IgD-negative memory B cell (primary cell): ENCODE results near the gene PDS5A. TPM values are rescaled to one million over a fixed set of nuclear protein-coding genes. Genes with fewer than 3 reads are reported as not detected.
"Not testable (repeated sequence)": the region's sequence is repeated elsewhere in the genome, so short reads cannot be mapped to it uniquely, and the experiment has no call there.

Experiments
- H3K27ac Mint-ChIP-seq, 3 donors: one replicate each; pipeline ENCODE4 v1.8.0; 2020 to 2022; ENCODE audit warnings: mild to moderate bottlenecking in 3 of 3, mixed read lengths in 3 of 3, moderate library complexity in 1 of 3
- H3K27me3 Mint-ChIP-seq: one replicate; pipeline ENCODE4 v1.8.0; 2021; ENCODE audit warnings: mixed read lengths
- H3K36me3 Mint-ChIP-seq: one replicate; pipeline ENCODE4 v1.8.0; 2020; ENCODE audit warnings: mild to moderate bottlenecking, mixed read lengths
- H3K4me1 Mint-ChIP-seq, 3 donors: one replicate each; pipeline ENCODE4 v1.8.0; 2020 to 2022; ENCODE audit warnings: mixed read lengths in 3 of 3, mild to moderate bottlenecking in 1 of 3
- H3K4me3 Mint-ChIP-seq, 4 donors: one replicate each; pipeline ENCODE4 v1.8.0; 2020 to 2022; ENCODE audit warnings: mild to moderate bottlenecking in 4 of 4, mixed read lengths in 4 of 4, moderate library complexity in 3 of 4
- H3K9me3 Mint-ChIP-seq, 3 donors: one replicate each; pipeline ENCODE4 v1.8.0; 2020 to 2021; ENCODE audit warnings: mixed read lengths in 3 of 3, mild to moderate bottlenecking in 1 of 3
- polyA plus RNA-seq: library from polyadenylated mRNA; unstranded; fragments of 300-500 nt; fragmentation: Illumina TruSeq; gene quantifications from one replicate; pipeline ENCODE4 v1.2.3, GENCODE V29; 2021

Gene PDS5A
- polyA plus RNA-seq, 1 donor from 2014 or later, result 35.3 TPM

DNA sequence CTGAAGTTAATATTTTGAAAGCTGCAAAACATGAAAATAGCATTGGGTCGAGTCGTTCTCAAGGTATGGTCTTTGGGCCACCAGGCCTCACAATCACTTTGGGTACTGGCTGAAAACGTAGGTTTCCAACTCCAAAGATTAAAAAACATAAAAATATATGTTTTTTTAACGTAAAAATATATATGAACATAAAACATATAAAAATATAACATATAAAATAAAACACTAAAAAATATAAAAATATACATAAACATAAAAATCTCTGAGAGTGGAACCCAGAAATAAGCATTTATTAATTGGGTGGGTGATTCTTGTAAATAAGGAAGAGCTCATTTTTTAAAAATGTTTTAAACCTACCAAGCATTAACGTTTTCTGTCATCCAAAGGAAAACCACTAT lies 666 bp upstream of the PDS5A start:
- peak overlapping the region; percentile 87 to 98 (median 94) for H3K4me3 Mint-ChIP-seq
- H3K9me3 Mint-ChIP-seq, result no peaks in the 10 kb centered on the region
- H3K36me3 Mint-ChIP-seq, result peaks cover 2% of the 10 kb centered on the region
- H3K27me3 Mint-ChIP-seq, result no peaks in the 10 kb centered on the region
- peak overlapping the region; percentile 95 to 98 (median 97) for H3K27ac Mint-ChIP-seq
- peaks cover 20 to 22% (median 22%) of the 10 kb centered on the region in 3 donors for H3K4me1 Mint-ChIP-seq

DNA sequence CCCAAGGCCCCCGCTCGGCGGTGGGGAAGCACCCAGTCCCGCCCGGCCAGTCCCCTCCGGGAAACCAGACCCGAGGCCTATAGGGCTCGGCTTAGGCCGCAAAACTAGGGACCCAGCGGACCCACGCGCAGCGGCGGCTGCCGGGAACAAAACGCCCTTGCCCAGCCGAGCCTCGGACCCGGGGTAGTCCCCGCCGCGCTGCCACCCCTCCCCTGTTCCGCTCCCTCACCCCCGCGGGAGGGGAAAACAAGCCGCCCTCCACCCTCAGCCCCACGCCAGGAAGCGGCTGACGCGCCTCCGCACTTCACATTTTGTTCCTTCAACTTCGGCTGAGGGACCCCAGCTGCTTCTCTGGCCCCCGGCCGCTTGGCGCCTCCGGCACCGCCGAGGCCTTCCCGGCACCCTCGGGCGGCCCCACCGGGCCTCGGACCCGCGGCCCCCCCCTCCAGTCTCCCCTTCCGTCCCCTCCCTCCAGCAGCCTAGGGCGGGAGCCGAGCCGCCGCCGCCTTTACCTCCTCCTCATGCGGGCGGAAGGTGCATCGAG lies 694 bp downstream of the PDS5A start:
- Mint-ChIP-seq H3K9me3 (no peaks in the 10 kb centered on the region), H3K4me1 (peaks cover 24 to 27% (median 26%) of the 10 kb centered on the region in 3 donors), H3K27me3 (no peaks in the 10 kb centered on the region), H3K36me3 (peaks cover 2% of the 10 kb centered on the region), H3K27ac (peak overlapping the region; percentile 49 to 95 (median 93)), H3K4me3 (peak overlapping the region; percentile 68 to 97 (median 89))

DNA sequence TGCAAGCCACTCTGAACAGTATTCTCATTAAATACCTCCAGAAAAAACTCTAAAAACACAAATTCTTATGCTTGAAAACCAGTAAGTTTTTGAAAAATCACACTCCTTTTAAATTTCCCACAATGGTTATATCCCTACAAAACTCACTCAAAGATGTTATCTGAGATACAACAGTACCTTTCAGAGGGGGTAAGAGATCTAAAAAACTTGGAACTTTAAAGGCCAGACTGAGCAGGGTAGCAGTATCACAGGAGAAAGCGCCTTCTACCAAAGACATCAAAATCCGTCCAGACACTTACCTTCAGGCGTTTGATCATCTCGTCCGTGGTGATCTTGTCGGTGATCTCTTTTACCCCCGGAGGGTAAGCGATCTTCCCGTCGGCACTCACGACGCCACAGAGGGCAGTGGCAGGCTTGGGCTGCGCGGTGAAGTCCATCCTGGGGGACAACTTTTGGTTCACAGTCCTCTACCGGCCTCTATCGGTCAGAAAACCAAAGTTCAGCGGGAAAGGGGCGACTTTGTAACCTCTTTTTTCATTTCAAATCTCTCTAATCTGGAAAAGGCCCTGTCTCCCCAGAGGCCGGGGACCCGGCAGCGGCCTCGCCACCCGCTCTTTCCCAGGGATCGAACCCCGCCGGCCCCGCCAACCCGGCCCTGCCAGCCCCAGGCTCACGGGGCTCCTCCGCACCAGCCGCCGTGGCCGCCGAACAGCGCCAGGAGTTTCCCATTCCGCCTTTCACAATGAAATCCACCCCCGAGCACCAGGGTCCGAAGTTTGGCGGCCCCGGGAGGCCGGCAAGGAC lies 1.4 kb downstream of the PDS5A start:
- peaks cover 2% of the 10 kb centered on the region for H3K36me3 Mint-ChIP-seq
- no peaks in the 10 kb centered on the region for H3K27me3 Mint-ChIP-seq
- H3K4me1 Mint-ChIP-seq, result peaks cover 24 to 28% (median 26%) of the 10 kb centered on the region in 3 donors
- H3K4me3 Mint-ChIP-seq, result peak overlapping the region; percentile 68 to 97 (median 89)
- H3K9me3 Mint-ChIP-seq, result no peaks in the 10 kb centered on the region
- peak overlapping the region; percentile 49 to 95 (median 93) for H3K27ac Mint-ChIP-seq

DNA sequence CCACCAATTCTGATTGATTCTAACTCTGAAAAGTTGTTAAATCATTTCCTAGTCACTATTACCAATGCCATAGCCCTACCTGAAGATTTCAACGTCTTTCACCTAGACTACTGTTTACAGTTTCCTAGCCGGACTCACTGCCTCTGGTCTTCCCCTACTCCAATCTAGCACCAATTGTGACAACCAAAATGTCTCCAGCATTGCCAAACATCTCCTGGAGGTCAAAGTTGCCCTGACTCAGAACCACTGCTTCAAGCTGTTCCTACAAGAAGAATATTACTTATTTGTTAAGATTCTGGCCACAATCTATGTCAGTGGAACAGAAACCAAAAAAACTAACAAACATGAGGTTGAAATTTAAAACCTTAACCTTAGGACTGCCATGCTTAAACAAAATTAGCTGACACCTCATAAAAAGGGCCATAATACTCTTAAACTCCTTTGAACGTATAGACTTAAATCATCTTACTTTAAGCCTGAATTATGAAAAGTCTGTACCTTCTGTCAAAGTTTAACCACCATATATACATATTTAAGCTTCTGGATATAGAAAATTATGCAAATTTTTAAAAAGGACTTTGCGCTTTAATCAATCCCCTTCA lies 2.1 kb downstream of the PDS5A start:
- H3K36me3 Mint-ChIP-seq, result peaks cover 2% of the 10 kb centered on the region
- peaks cover 31 to 35% (median 32%) of the 10 kb centered on the region in 3 donors for H3K4me1 Mint-ChIP-seq
- H3K9me3 Mint-ChIP-seq, result no peaks in the 10 kb centered on the region
- peak overlapping the region; percentile 68 to 97 (median 89) for H3K4me3 Mint-ChIP-seq
- H3K27ac Mint-ChIP-seq, result peak overlapping the region in 2 of 3 donors; percentile 49 to 54
- H3K27me3 Mint-ChIP-seq, result no peaks in the 10 kb centered on the region

DNA sequence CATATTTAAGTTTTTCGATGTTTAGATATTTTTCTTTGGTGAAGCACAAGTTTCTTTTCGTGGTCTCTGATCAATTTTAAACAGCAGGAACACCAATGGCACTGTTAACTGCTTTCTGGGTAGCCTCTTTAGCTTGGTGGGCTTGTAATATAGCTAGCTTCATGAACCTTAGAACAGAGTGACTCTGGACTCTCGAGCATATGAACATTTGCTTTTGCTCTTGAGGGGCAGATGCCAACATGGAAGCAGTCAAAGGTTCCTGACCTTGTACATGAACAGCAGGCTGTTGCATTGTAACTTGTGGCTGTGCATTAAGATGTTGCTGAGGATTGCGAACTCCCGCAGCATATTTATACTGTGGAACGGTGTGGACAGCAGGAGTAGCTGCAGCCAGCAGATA lies 4.7 kb downstream of the PDS5A start:
- peak overlapping the region in 3 of 4 donors; percentile 1 to 83 (median 57) for H3K4me3 Mint-ChIP-seq
- H3K27ac Mint-ChIP-seq, result peak overlapping the region in 2 of 3 donors; percentile 55 to 63
- H3K9me3 Mint-ChIP-seq, H3K27me3 Mint-ChIP-seq, H3K36me3 Mint-ChIP-seq: not testable (repeated sequence)
- peaks cover 40 to 45% (median 40%) of the 10 kb centered on the region in 3 donors for H3K4me1 Mint-ChIP-seq

DNA sequence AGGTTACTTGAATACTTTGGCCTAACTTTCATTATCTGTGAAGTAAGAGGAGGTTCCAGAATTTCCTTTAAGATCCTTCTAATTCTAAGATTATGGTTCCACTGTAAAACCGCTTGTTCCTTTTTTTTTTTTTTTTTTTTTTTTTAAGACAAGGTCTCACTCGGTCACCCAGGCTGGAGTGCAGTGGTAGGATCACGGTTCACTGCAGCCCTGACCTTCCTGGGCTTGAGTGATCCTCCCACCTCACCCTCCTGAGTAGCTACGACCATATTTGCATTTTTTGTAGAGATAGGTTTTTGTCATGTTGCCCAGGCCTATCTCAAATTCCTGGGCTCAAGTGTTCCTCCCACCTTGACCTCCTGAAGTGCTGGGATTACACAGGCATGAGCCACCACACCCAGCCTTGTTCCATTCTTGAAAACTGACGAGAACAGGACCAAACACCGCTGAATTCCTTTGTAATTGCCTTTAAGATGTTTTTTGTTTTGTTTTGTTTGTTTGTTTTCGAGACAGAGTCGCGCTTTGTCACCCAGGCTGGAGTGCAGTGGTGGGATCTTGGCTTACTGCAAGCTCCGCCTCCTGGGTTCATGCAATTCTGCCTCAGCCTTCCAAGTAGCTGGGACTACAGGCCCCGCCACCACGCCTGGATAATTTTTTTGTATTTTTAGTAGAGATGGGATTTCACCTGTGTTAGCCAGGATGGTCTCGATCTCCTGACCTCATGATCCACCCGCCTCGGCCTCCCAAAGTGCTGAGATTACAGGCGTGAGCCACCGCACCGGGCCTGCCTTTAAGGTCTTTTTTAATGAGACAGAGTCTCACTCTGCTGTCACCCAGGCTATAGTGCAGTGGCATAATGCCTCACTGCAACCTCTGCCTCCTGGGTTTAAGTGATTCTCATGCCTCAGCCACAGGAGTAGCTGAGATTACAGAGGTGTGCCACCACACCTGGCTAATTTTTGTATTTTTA lies 6.8 kb downstream of the PDS5A start:
- Mint-ChIP-seq H3K27me3 (no peaks in the 10 kb centered on the region), H3K4me1 (peaks cover 41 to 48% (median 42%) of the 10 kb centered on the region in 3 donors), H3K4me3 (peak overlapping the region; percentile 54 to 88 (median 75))

DNA sequence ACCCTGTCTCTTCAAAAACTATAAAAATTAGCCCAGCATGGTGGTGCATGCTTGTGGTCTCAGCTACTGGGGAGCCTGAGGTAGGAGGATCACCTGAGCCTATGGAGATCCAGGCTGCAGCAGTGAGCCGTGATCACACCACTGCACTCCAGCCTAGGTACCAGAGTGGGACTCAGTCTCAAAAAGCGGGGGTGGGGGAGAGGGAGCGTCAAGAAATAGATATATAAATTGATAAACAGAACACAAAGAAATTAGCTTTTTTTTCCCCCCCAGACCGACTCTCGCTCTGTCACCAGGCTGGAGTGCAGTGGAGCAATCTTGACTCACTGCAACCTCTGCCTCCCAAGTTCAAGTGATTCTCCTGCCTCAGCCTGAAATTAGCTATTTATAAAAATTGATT lies 14.1 kb downstream of the PDS5A start:
- H3K4me1 Mint-ChIP-seq, result peaks cover 27 to 39% (median 31%) of the 10 kb centered on the region in 3 donors
- H3K4me3 Mint-ChIP-seq, result peak overlapping the region in 1 of 4 donors; percentile 5
- no peaks in the 10 kb centered on the region for H3K9me3 Mint-ChIP-seq
- H3K36me3 Mint-ChIP-seq, result peaks cover 3% of the 10 kb centered on the region
- H3K27ac Mint-ChIP-seq, result no peak overlapping the region
- no peaks in the 10 kb centered on the region for H3K27me3 Mint-ChIP-seq

More for the DNA sequence above, 6.8 kb downstream of the PDS5A start:
- Mint-ChIP-seq H3K27ac (peak overlapping the region; percentile 71 to 94 (median 94)), H3K9me3 (no peaks in the 10 kb centered on the region), H3K36me3 (peaks cover 2% of the 10 kb centered on the region)

DNA sequence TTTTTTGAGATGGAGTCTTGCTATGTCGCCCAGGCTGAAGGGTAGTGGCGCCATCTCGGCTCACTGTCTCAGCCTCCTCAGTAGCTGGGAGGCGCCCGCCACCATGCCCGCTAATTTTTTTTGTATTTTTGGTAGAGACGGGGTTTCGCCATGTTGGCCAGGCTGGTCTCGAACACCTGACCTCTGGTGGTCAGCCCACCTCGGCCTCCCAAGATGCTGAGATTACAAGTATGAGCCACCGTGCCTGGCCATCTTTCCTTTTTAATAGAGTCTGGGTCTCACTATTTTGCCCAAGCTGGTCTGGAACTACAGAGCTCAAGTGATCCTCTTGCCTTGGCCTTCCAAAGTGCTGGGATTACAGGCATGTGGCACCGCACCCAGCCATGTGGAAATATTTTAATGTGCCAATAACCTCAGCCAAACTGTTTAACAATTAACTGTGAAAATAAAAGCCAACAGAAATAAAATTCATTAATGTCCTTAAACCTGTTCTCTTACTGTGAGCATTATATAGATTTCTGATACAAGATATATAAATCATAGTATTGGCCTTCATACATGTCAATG lies 16.3 kb downstream of the PDS5A start:
- peaks cover 29 to 46% (median 29%) of the 10 kb centered on the region in 3 donors for H3K4me1 Mint-ChIP-seq
- H3K9me3 Mint-ChIP-seq, result no peaks in the 10 kb centered on the region
- no peaks in the 10 kb centered on the region for H3K27me3 Mint-ChIP-seq
- H3K36me3 Mint-ChIP-seq, result peaks cover 5% of the 10 kb centered on the region
- H3K4me3 Mint-ChIP-seq, result peak overlapping the region in 1 of 4 donors; percentile 51
- peak overlapping the region in 2 of 3 donors; percentile 62 to 67 for H3K27ac Mint-ChIP-seq

DNA sequence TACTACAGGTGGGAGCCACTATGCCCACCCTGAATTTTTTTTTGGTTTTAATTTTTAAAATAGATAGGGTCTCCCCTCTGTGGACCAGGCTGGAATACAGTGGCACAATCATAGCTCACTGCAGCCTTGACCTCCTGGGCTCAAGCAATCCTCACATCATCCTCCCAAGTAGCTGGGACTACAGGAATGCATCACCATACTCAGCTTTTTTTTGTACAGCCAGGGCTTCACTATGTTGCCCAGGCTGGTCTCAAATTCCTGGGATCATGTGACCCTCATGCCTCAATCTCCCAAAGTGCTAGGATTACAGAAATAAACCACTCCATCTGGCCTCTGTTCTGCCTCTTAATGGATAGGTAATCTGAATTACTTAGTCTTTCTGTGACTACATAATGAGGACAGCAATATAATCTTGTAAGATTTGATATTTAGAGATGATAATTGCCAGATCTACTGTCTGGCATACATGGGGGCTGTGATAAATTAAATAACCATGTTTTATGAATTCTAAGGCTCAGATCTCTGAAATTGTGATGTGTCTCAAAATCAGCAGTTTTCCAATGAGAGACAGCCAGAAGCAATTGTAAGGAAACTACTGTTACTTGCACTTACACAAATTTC lies 26.7 kb downstream of the PDS5A start:
- peaks cover 29 to 39% (median 37%) of the 10 kb centered on the region in 3 donors for H3K4me1 Mint-ChIP-seq
- H3K4me3 Mint-ChIP-seq, result peak overlapping the region in 2 of 4 donors; percentile 48 to 63
- H3K27ac Mint-ChIP-seq, result peak overlapping the region in 2 of 3 donors; percentile 9 to 54
- H3K27me3 Mint-ChIP-seq, result no peaks in the 10 kb centered on the region
- H3K9me3 Mint-ChIP-seq, result no peaks in the 10 kb centered on the region
- H3K36me3 Mint-ChIP-seq, result peaks cover 2% of the 10 kb centered on the region

DNA sequence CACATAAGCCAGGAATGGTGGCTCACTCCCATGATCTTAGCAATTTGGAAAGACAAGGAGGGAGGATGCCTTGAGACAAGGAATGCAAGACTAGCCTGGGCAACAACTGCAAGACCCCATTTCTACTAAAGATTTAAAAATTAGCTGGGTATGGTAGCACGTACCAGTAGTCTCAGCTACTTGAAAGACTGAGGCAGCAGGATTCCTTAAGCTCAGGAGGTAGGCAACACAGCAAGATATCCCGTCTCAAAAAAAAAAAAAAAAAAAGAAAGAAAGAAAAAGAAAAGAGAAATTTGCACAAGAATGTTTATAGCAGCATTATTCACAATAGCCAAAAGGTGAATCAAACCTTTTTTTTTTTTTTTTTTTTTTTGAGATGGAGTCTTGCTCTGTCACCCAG lies 29.7 kb downstream of the PDS5A start:
- Mint-ChIP-seq H3K27me3 (no peaks in the 10 kb centered on the region), H3K4me3 (peak overlapping the region in 1 of 4 donors; percentile 17), H3K36me3 (peaks cover 2% of the 10 kb centered on the region), H3K27ac (peak overlapping the region in 2 of 3 donors; percentile 31 to 100), H3K4me1 (peaks cover 32 to 46% (median 40%) of the 10 kb centered on the region in 3 donors), H3K9me3 (no peaks in the 10 kb centered on the region)

DNA sequence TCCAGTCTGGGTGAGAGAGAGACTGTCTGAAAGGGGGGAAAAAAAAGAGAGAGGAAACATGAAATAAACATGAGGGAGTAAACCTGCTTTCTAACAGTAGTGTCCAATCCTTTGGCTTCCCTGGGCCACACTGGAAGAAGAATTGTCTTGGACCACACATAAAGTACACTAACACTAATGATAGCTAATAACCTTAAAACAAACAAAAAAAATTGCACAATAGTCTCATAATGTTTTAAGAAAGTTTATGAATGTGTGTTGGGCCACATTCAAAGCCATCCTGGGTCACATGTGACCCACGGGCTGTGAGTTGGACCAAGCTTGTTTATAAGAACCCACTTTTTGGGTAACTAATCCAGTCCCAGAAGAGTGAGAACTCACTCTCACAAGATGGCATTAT lies 30.3 kb downstream of the PDS5A start:
- Mint-ChIP-seq H3K4me3 (peak overlapping the region in 2 of 4 donors; percentile 50 to 91), H3K36me3 (peaks cover 3% of the 10 kb centered on the region), H3K9me3 (no peaks in the 10 kb centered on the region), H3K27ac (peak overlapping the region in 2 of 3 donors; percentile 99 to 100), H3K27me3 (no peaks in the 10 kb centered on the region), H3K4me1 (peaks cover 33 to 48% (median 42%) of the 10 kb centered on the region in 3 donors)

DNA sequence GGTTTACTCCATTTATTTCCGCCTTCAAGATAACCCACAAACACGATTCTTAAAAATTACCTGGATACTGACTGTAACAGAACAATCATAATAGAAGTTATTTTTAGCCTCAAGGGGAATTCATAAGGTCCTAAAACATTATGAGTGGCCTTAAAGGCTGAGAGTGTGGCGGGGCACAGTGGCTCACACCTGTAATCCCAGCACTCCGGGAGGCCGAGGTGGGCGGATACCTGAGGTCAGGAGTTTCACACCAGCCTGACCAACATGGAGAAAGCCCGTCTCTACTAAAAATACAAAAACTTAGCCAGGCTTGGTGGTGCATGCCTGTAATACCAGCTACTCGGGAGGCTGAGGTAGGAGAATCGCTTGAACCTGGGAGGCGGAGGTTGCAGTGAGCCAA lies 33.5 kb downstream of the PDS5A start:
- Mint-ChIP-seq H3K4me1 (peaks cover 35 to 52% (median 49%) of the 10 kb centered on the region in 3 donors), H3K4me3 (peak overlapping the region in 2 of 4 donors; percentile 5 to 80), H3K27ac (peak overlapping the region in 1 of 3 donors; percentile 95)
- H3K36me3 Mint-ChIP-seq, H3K27me3 Mint-ChIP-seq, H3K9me3 Mint-ChIP-seq: not testable (repeated sequence)

DNA sequence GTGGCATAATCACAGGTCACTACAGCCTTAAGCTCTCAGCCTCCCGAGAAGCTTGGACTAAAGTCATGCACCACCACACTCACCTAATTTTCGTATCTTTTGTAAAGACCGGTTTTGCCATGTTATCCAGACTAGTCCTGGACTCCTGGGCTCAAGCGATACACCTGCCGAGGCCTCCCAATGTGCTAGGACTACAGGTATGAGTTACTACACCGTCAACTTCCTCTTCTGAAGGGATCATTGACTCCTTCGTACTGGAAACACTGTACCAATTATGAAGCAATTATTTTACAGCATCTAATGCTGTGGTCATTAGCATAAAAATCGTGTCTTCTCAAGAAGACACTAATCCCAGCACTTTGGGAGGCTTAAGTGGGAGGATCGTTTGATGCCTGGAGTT lies 35.2 kb downstream of the PDS5A start:
- H3K4me1 Mint-ChIP-seq, result peaks cover 37 to 53% (median 52%) of the 10 kb centered on the region in 3 donors
- H3K36me3 Mint-ChIP-seq, result peaks cover 6% of the 10 kb centered on the region
- H3K27me3 Mint-ChIP-seq, result no peaks in the 10 kb centered on the region
- H3K9me3 Mint-ChIP-seq, result no peaks in the 10 kb centered on the region
- peak overlapping the region in 3 of 4 donors; percentile 7 to 89 (median 82) for H3K4me3 Mint-ChIP-seq
- peak overlapping the region in 2 of 3 donors; percentile 38 to 86 for H3K27ac Mint-ChIP-seq
